GM18868 (cell line): Measurements from ENCODE around the gene RNF115.
"Not testable (repeated sequence)": the region's sequence is repeated elsewhere in the genome, so short reads cannot be mapped to it uniquely, and the experiment has no call there.

Experiments used
- ATAC-seq: cut with Tn5 transposase; IDR thresholded peaks from one replicate; pipeline ENCODE4 v1.9.1; 2021; ENCODE audit warnings: mild to moderate bottlenecking, moderate library complexity; ENCODE audit not compliant: unreplicated experiment

The RNF115 gene

DNA sequence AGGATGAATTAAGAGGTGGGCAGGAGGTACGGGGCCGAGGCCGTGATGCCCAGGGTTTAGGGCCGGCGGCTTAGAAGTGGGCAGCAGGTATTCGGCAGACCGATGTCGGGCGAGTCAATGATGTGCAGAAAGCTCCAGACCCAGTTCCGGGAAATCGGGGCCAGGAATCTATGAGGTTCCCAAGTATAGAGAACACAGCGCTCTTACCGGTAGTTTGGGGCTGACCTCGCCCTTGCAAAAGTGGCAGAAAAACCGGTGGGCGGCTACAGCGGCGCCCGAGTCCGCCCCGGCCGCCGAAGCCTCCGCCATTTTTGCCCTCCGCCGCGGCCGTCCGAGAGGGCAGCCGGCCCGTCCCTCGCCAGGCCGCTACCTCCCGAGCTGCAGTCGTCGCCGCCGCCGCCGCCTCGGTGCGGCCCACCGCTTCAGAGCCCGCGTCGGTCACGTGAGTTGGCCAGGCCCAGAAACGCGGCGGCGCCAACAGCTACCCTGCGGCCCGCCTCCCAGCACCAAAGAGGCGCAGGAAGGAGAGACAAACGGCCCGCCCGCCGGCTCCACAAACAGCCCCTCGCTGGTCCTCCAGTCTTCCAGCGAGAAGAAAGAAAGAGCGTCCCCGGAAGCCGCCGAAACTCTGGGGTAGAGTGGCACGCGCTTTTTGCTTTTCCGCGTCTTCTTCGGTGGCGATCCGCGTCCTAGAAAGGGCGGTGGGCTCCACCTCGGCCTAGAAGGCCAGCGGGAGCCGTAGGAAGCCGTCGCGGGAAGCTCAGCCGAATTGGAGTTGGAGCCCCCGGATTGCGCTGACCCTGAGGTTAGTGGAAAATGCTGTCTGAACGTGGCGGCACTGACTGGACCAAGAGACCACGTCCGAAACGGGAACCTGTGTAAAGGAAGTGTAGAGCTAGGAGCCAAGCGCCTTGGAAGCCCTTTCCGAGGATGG lies at the start of gene RNF115, which contains the start of gene POLR3C:
TSS of gene RNF115 (minus strand) at position 531 of the 934 bp plus-strand sequence. CDS start at position 309, 222 bp downstream.
TSS of gene POLR3C (plus strand) at position 636 of the 934 bp plus-strand sequence. CDS start 1,577 bp downstream, outside the sequence.
- peak; percentile 91 for ATAC-seq

DNA sequence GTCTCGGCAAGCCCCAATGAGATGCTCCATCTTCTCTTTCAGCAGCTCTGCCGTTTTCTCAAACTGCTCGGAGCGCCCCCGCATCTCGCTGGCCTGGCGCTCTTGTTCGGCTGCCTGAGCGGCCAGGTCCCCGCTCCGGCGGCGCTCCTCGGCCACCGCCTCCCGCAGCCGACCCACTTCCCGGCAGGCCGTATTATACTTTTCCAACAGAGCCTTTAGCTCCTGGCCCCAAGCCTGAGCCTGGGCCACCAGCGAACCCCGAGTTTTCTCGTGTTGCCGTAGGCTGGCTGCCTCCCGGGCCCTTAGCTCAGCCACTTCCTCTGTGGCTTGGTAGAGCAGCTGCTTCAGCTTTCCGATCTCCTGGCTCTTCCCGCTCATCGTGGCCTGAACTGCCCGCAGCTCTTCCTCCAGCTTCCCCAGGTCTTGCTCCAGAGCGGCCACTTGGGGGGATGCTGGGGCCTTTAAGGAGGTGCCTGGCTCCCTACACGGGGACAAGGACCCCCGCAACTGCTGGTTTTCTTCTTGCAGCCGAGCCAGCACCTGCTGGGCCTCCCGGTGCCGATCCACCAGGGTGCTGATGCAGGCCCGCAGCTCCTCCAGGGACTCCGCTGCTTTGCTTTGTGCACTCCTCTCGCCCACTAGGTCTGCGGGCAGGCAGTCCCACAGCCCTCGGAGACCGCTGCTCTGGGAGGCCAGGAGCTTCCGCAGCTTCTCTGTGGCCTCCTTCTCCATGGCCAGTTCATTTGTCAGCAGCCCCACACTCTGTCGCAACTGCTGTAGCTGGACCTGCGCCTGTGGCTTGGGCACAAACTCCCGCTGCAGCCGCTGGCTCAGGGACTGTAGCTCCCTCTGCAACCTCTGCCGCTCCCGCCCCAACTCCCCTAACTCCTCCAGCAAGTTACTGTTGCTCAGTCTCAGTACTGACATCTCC lies 48.4 kb upstream of the RNF115 start:
- no peak for ATAC-seq

DNA sequence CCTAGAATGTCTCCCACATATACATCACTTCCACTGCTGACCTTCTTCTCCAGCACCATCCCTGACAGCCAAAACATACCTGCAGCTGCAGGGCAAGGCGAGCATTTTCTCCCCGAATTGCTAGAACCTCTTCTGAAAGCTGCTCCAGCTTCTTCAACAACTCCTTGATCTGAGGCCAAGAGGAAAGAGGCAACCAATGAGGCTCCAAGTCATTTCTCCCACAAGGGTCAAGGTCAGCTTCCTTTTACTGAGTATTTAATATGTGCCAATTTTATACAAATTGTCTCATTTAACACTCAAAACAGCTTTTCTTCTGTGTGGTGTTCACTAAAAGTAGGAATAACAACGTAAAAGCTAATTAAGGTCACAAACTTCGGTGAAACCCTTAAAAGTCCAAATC lies 44.3 kb upstream of the RNF115 start:
- ATAC-seq = no peak

DNA sequence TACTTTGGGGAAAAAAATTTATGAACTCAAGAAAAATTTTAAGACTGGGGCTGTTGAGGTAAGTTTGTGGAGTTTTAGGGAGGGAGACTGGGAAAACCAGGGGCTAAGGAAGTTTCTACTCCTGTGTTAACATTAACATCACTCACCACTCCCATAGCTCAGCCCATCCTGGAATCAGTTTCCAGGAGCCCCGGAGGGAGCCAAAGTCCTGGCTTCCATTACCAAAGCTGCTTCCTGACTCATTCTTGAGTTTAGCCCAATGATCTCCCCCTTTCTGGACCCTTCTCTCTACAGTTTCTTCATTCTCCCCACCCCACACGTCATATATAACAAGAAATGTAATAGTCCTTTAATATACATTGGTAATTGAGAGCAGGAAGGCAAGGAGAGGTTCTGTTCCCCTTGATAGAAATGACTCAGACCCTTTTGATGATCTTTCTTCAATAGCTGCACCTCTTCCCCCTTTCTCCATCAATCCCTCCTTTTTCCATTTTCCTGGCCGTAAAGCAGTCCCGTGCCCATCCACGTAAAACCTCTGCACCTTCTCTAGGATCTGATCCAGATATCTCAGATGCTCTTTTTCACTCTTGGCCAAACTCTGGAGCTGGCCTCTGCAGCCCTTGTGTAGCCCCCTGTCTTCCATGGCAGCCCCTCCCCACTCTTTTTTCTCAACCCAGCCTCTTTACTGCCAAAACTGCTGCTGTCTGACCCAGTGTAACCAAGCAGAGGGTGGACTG lies 39.6 kb upstream of the RNF115 start:
- no peak for ATAC-seq

DNA sequence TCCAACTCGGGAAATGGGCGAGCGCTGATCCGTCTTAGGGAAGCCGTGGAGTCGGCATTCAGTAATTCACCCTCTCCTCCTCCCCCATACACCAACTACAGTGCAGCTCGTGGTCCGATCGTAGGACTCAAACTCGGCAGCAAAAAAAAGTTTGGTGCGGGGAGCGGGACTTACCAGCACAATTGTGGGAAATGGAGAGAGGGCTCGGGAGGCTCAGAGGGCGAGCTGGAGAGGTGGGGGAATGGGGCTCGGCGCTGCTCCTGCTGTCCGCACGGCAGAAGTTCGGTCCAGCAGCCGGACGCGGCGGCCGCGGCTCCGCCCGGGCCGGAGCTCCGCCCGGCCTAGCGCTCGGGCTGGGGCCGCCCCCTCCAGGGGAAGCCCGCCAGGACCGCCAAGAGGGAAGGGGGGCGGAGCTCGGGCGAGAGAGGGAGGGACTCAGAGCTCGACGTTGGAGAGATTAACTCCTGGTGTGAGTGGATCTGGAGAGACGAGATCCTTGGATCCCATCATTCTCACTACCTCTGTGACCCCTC lies 35.7 kb upstream of the RNF115 start:
- ATAC-seq = peak; percentile 75

DNA sequence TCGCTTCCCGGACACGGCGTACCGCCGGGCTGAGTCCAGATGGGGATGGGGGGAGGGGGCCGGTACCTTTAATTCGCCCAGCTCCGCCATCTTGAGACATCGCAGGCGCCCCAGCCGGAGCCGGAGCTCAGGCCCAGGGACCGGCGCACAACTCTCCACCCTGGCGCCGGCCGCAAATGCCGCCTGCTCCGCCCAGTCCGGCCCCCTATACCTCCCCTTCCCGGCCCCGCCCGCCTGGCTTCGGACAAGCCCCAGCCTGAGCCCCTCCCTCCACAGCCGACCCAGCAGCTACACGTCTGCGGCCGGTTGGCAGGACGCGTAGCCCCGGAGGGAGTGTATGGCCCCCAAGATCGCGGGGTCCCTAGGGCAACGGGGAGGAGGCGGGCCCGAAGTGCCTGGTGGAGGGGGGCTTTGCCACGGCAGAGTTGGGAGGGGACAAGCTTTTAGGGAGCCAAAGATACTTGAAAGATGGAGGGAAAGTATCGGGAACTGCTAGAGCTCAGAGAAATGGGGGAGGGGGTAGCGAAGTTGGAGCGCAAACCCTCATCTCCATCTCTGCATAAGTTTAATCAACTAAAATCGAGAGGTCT lies 35.1 kb upstream of the RNF115 start, which contains the start of gene PIAS3:
TSS of gene PIAS3 (minus strand) at position 181 of the 590 bp plus-strand sequence. CDS start at position 90, 91 bp downstream.
- ATAC-seq = peak; percentile 89

DNA sequence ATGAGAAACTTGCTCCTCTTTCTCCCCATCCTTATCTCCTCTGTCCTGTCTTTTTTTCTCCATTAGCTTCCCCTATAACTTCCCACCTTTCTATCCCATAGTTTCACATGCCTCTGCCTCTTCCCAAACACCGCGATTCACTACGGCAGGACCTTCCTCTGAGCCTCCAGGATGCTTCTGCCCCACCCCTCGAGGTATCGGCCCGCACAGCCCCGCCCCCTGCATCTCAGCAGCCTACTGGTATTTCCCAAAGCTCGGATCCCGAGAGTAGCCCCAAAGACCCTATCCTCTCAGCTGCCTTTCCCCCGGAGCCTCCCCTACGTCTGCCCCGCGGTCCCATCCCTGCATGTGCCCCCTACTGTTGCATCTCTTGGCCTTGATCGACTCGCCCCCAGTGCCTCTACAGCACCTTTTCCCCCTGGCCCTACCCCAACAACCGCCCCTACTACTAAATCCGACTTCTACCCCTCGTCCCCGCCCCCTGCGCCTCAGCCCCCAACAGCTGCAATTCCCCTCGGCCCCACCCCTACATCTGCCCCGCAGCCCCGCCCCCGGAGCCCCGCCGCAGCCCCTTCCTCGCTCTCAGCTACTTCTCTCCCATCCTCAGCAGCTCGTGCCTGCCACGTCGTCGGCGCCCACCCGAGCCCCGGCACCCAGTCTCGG lies 34.5 kb upstream of the RNF115 start:
- ATAC-seq = peak; percentile 7

DNA sequence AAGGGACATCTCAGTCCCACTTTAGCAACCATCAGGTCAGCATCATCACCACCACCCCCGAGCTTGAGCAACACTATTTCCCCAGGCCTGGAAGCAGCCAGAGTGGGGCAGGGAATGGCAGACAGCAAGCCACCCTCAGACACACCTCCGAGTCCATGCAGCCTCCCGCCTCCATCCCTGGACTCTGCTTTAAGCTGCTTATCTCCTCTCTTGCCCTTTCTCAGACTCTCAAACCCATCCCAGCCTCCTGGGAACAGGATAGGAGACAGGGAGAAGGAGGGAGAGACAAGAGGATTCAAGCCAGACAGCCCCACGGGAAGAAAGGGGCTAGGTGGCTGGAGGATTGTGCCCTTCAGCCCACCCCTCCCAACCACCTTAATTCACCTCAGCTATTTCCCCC lies 33.3 kb upstream of the RNF115 start:
- no peak for ATAC-seq

DNA sequence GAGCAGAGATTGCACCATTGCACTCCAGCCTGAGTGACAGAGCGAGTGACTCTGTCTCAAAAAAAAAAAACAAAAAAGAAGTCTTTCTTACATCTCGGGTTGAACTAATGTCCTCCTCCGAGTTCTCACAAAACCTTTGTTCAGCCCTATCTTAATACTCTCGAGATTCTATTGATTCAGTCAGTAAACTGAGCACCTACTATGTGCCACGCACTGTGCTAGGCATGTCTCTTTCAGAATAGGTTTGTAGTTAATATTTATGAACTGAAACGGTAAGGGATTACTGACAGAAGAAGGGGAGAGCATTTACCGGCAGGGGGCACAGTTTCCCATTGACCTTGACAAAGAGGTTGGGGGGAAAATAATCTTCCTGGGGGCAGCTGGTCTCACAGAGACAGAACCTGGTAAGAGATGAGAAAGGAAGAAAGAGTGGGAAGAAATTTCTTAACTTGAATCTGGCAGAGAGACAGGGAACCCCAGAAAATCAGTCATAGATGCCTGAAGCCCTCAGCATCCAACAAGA lies 31.6 kb upstream of the RNF115 start:
- no peak for ATAC-seq

DNA sequence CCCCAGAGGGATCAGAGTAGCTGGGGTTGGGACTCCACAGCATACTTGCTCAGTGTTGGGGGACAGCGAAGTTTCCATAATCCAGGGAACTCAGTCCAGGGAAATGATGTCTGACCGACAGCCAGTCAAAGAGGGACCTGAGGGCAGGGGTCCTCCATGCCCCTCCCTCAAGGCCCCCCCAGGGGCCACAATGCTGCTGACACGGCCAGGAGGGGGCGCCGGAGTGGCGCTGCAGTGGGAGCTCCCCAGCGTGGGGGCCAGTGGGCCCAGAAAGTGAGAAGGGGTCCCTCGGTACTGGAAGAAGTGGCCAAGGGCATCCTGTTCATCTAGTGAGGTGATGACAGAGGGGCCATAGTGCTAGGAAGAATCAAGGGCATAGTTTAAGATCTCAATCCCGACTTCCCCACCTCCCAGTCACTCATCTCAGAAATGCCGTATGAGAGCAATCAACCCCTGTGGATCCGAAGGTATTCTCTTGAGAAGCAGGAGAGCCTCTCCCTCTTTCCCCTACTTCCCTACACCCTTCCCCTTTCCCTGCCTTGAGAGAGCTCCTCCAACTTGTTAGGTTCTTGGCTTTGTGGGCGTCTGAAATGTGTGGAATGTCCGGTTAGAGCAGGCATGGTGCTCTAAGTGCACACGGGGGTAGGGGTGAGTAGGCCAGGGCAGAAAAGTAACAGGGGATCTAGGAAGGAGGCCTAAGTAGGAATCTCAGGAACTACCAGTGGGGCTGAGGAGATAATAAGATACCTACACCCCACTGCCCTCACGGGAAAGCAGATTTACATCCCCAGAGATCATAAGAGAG lies 25.7 kb upstream of the RNF115 start:
- ATAC-seq = no peak

DNA sequence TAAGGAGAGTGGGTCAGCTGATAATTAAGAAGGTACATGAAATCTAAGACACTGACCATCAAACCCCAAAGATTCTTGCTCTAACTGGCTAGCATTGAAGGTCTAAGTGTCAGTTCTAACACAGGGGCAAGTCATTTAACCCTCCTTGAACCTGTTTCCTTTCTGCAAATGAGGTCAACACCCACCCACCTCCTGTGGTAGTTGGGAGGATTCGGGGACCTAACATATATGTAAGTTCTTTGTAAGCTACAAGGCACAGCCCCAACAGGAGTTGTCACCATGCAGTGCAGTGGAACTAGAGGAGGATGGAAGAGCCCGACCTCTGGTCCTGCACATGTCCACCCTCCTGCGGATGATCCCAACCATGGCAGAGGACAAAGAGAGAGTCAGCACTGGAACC lies 23.9 kb upstream of the RNF115 start:
- ATAC-seq = no peak

DNA sequence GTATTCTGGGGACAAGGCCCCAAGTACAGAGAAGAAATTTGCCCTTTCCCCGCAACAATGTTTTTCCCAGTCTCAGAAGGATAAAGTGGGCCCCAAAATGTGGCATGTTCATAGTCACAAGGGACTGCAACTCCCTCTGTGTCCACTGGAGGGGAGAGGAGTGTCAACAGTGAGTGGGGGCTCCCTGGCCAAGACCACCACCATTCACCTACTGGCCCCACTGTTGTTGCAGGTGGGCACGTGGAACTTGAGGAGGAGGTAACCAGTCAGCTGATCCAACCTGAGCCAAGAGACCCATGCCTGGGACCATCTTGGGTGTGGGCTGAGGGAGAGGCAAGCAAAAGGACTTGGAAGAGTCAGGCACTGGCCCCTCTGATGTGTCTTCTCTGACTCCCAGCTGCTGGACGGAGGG lies 22.3 kb upstream of the RNF115 start:
- no peak for ATAC-seq

DNA sequence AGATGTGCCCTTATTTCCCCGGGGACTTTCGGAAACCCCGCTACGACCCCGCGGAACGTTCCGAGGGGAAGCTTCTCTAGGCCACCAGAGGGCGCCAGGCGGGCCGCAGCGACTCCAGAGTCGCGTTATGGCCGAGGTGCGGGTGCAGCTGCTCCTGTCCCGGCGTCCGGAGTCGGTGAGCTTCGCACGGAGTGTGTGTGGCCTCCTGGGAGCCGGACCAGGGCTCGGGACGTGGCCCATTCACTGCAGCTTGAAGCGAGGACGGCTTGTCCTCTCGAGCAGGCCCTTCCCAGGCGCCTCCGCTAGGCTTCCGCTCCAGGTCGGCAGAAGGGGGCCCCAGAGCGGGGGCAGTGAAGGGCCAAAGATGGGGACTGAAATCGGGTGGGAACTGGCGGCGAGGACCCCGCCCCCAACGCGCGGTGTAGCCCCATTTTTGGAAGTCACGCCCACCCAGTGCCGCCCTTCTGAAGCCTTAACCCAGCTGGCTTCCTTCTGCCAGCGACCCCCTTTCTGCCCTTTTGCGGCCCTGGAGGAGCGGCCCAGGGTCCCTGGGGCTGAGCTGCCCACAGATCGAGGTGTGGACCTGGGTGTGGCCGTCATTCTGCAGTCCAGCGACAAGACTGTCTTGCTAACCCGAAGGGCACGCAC lies 21.7 kb upstream of the RNF115 start, which contains the start of gene NUDT17:
TSS of gene NUDT17 (plus strand) at position 117 of the 648 bp plus-strand sequence. CDS start at position 128, 11 bp downstream.
- peak; percentile 56 for ATAC-seq

DNA sequence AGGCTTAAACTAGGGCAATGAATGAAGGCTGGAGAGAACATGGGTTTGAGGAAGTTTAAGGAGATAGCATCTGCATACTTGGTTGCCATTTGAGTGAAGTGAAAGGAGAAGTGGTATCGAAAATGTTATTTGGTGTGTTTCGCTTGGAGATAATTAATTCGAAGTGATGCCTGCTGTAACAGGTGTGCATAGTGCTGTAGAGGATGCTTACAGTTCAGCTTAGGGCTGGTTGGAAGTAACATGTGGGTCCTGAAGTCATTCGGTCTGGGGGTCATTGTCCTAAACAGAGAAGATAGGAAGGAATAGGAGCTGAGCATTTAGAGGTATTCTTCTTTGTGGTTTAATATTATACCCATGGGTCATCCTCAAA lies 21.2 kb upstream of the RNF115 start:
- ATAC-seq = peak; percentile 79

DNA sequence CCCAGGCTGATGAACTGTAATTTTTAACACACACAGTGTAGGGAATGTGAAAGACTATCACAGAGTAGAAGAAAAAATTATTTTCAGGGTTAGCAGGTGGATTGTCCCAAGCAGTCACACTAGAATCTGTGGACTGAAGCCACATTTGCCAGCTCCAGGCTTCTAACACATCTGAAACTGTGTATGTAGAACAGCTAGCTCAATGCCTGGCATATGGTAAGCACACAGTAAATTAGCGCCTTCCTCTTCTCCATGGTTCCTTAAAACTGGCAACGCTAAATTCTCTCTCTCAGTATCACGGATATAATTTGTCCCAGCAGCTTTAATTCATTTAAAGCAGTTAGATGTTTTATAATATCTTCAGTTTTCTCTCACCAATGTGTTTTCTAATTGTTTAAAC lies 19.1 kb upstream of the RNF115 start:
- ATAC-seq = no peak

DNA sequence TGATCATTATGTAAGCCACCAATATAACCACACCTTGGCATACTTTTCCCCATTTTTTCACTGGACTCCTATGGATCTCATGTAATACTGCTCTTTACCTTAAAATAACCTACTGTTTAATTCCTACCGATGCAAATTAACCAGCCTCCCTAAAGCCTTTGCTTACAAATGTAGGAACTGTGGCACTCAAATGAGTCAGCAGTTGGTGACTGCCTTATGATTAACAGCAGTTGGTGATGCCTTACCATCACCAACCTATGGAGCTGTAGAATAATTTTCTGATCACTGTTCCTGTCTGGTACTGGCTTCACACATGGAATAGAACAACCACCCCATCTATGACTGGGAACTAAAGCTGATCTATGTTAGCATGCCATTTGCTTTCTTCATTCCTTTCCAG lies 13.8 kb upstream of the RNF115 start:
- ATAC-seq = no peak

DNA sequence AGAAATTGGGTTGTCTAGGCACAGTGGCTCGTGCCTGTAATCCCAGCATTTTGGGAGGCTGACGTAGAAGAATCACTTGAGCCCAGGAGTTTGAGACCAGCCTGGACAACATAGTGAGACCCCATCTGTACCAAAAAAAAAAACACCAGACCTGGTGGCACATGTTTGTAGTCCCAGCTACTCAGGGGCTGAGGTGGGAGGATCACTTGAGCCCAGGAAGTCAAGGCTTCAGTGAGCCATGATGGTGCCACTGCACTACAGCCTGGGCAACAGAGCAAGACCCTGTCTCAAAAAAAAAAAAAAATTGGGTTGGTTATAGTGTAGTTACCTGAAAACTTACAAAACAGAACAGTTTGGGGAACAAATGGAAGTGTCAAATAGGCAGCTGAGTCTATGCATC lies 6.9 kb upstream of the RNF115 start:
- ATAC-seq = not testable (repeated sequence)
